Heart right ventricle (tissue), 16 donors: Measurements from ENCODE around the gene TAOK2. TPM values are rescaled to one million over a fixed set of nuclear protein-coding genes. Genes with fewer than 3 reads are reported as not detected.
"Not testable (repeated sequence)": the region's sequence is repeated elsewhere in the genome, so short reads cannot be mapped to it uniquely, and the experiment has no call there.

Experiments used
- ATAC-seq, 8 donors: fragments of 200-7000 bp; cut with Tn5 transposase; one replicate each; pipeline ENCODE4 v1.9.1; 2020; ENCODE audit warnings: mild to moderate bottlenecking in 8 of 8, moderate library complexity in 8 of 8, moderate number of reproducible peaks in 1 of 8
- DNase-seq, 2 donors: peaks; one replicate each; pipeline ENCODE4 v3.0.0-alpha.2; 2020
- H3K27ac ChIP-seq, 10 donors: fragments of 200-600 bp; sonication (generic) in 2 of 10; one replicate each; pipeline versions ENCODE4 v1.5.0 to v1.8.0; 2020 to 2022; ENCODE audit warnings: mild to moderate bottlenecking in 3 of 10
- H3K27me3 ChIP-seq, 7 donors: fragments of 200-600 bp; one replicate each; pipeline ENCODE4 v1.8.0; 2021 to 2022; ENCODE audit warnings: mild to moderate bottlenecking in 2 of 7
- H3K36me3 ChIP-seq, 9 donors: fragments of 200-600 bp; sonication (generic) in 1 of 9; one replicate each; pipeline versions ENCODE4 v1.5.0 to v1.8.0; 2020 to 2022; ENCODE audit warnings: mild to moderate bottlenecking in 2 of 9
- H3K4me1 ChIP-seq, 9 donors: fragments of 200-600 bp; sonication (generic) in 1 of 9; one replicate each; pipeline versions ENCODE4 v1.5.0 to v1.8.0; 2020 to 2022; ENCODE audit warnings: mild to moderate bottlenecking in 4 of 9
- H3K4me3 ChIP-seq, 10 donors: fragments of 200-600 bp; sonication (generic) in 2 of 10; one replicate each; pipeline versions ENCODE4 v1.5.0 to v1.8.0; 2020 to 2022; ENCODE audit warnings: mild to moderate bottlenecking in 7 of 10, moderate library complexity in 2 of 10
- H3K9me3 ChIP-seq, 11 donors: fragments of 200-600 bp in 10 of 11; sonication (generic) in 2 of 11; one replicate each; pipeline versions ENCODE4 v1.5.0 to v1.8.0; 2013 to 2022; ENCODE audit warnings: mild to moderate bottlenecking in 2 of 11, control low read depth in 1 of 11, moderate library complexity in 1 of 11
- WGBS, 2 donors: extraction: QIAGEN DNeasy Blood & Tissue Kit; methylation state at CpG; one replicate each; pipeline ENCODE4 v1.1.7; 2013; ENCODE audit warnings: inconsistent platforms in 1 of 2; 5-methylcytosine and 5-hydroxymethylcytosine counted together
- intact Hi-C, 10 donors: fragments of 100-400 bp; cut with DNase I; formaldehyde crosslinking; loops; one replicate each; pipeline versions ENCODE4 v1.11.1 to v1.14.2; 2022
- polyA plus RNA-seq, 2 donors: library from polyadenylated mRNA; stranded (reverse); fragments of 200-250 nt; gene quantifications; one replicate each; pipeline ENCODE4 v1.2.3, GENCODE V29; 2013
- total RNA-seq, 10 donors: library from RNA; stranded (reverse); fragmentation: NEBNext Ultra II Directional in 3 of 10; extraction: Animal tissue kit (Norgen Biotek cat#: 25700) in 3 of 10; gene quantifications; one replicate each; pipeline versions ENCODE4 v1.2.1 to v1.2.4, GENCODE V29; 2021 to 2023
- TF ChIP-seq, protein P1 (sequence below), 9 donors: fragments of 200-600 bp; sonication (generic) in 2 of 9; IDR thresholded peaks; one replicate each; pipeline versions ENCODE4 v1.5.0 to v1.8.0; 2021 to 2022; ENCODE audit warnings: antibody characterized with exemption in 9 of 9, mild to moderate bottlenecking in 5 of 9, moderate library complexity in 1 of 9
- donor health status: Arrhythmogenic right ventricular cardiomyopathy.
- donor health status: ischemic (EF 13 %, LVEDD 7.1; RV severe dilation, severe dysfunction).
- donor health status: healthy with polysubstance abuse.
- donor health status: DM: no; HTN: yes; CAD: no.
- donor health status: DM: no; HTN: no; CAD: no.
- donor health status: ischemic (EF 25% LVEDD 6.9; RV normal size, moderate dysfunction).
- donor health status: ischemic (EF 25% LVEDD 5.7; RV mildly dilated, moderate dysfunction).
- donor health status: healthy.
- donor health status: DM: yes; HTN: yes; CAD: no.
- donor health status: Ischemic cardiomyopathy.
- donor health status: ischemic (EF 35%, LVEDD 5.7; RV mildly dilated, moderate dysfunction).
- donor health status: nonischemic (EF 11% LVEDD 7.7; RV severe dilation, severe dysfunction).
- donor health status: DM: yes; HTN: yes; CAD: no.
- donor health status: PGD.
- donor health status: ischemic (EF 29% LVEDD 5.4; RV normal size, mild dysfunction).
- donor health status: nonischemic (EF 23%, LVEDD 6.1; RV moderate dilation, normal function).

The TAOK2 gene
- total and polyA plus RNA-seq, 12 donors, result 27.0 to 50.4 (median 32.7) TPM

DNA sequence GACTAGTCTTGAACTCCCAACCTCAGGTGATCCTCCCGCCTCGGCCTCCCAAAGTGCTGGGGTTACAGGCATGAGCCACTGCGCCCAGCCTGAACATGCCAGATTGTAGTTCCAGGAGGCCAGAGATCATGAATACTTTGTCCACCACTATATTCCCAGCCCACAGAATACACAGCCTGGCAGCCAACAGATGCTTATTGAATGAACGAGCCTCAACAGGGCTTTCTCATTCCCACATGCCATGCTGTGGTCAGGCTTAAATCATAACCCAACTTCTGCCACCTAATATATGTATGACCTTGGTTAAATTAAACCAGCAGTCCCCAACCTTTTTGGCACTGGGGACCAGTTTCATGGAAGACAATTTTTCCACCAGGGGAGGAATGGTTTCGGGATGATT is 14.9 kb upstream of the TAOK2 start:
- no peak overlapping the region for H3K4me3 ChIP-seq
- DNase-seq, result no peak
- no peak for ATAC-seq
- intact Hi-C loops, result no loop called here
- peaks cover 0 to 4% (median 0%) of the 10 kb centered on the region in 7 donors for H3K27me3 ChIP-seq
- peaks cover 0 to 6% (median 0%) of the 10 kb centered on the region in 9 donors for H3K36me3 ChIP-seq
- no peaks in the 10 kb centered on the region for H3K9me3 ChIP-seq
- TF ChIP-seq, protein P1, sequence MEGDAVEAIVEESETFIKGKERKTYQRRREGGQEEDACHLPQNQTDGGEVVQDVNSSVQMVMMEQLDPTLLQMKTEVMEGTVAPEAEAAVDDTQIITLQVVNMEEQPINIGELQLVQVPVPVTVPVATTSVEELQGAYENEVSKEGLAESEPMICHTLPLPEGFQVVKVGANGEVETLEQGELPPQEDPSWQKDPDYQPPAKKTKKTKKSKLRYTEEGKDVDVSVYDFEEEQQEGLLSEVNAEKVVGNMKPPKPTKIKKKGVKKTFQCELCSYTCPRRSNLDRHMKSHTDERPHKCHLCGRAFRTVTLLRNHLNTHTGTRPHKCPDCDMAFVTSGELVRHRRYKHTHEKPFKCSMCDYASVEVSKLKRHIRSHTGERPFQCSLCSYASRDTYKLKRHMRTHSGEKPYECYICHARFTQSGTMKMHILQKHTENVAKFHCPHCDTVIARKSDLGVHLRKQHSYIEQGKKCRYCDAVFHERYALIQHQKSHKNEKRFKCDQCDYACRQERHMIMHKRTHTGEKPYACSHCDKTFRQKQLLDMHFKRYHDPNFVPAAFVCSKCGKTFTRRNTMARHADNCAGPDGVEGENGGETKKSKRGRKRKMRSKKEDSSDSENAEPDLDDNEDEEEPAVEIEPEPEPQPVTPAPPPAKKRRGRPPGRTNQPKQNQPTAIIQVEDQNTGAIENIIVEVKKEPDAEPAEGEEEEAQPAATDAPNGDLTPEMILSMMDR (IDR thresholded peaks at IDR 0.05), result no peak
- 93 to 94% methylated on average over 5 of the region's 5 CpGs for WGBS, 2 donors
- H3K27ac ChIP-seq, result no peak overlapping the region
- peaks cover 0 to 22% (median 17%) of the 10 kb centered on the region in 9 donors for H3K4me1 ChIP-seq

DNA sequence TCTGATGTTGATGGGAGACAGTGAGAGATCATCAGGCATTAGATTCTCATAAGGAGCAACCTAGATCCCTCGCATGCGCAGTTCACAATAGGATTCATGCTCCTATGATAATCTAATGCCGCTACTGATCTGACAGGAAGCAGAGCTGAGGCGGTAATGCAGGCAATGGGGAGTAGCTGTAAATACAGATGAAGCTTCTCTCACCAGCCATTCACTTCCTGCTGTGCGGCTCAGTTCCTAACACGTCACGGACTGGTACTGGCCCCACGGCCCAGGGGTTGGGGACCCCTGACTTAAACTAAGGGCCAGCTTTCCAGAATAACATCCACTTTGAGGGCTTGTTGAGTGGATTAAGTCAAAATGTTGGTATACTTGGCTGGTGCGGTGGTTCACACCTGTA is 14.4 kb upstream of the TAOK2 start:
- no peak for ATAC-seq
- peaks cover 0 to 4% (median 0%) of the 10 kb centered on the region in 7 donors for H3K27me3 ChIP-seq

DNA sequence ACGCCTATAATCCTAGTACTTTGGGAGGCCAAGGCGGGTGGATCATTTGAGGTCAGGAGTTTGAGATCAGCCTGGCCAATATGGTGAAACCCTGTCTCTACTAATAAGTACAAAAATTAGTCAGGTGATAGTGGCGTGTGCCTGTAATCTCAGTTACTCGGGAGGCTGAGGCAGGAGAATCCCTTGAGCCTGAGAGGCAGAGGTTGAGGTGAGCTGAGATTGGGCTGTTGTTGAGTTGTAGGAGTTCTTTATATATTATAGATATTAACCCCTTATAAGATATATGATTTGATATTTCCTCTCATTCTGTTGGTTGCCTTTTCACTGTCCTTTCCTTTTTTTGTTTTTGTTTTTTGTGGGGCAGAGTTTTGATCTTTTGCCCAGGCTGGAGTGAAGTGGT is 13.8 kb upstream of the TAOK2 start:
- not testable (repeated sequence) for DNase-seq, H3K27me3 ChIP-seq, ATAC-seq, H3K4me3 ChIP-seq, H3K27ac ChIP-seq, H3K9me3 ChIP-seq
- 94 to 95% methylated on average over 4 of the region's 4 CpGs for WGBS, 2 donors
- H3K4me1 ChIP-seq, result peaks cover 0 to 32% (median 20%) of the 10 kb centered on the region in 9 donors
- intact Hi-C loops, result loop anchor here in 5 of 10 donors (5.0 to 10.0 kb wide), 4 partner anchors 33 to 145 kb away; partner anchors contain the start of genes HIRIP3 (in 3 of the 5), INO80E (in 3 of the 5), KCTD13 (in 2 of the 5) and CDIPT (in 1 of the 5)
- H3K36me3 ChIP-seq, result peaks cover 0 to 17% (median 0%) of the 10 kb centered on the region in 9 donors

More for the DNA sequence above, 14.4 kb upstream of the TAOK2 start:
- peaks cover 0 to 12% (median 0%) of the 10 kb centered on the region in 9 donors for H3K36me3 ChIP-seq
- WGBS, 2 donors, result 81 to 85% methylated on average over 9 of the region's 9 CpGs
- no peaks in the 10 kb centered on the region for H3K9me3 ChIP-seq
- TF ChIP-seq, protein P1 (IDR thresholded peaks at IDR 0.05), result no peak
- DNase-seq, result no peak
- no peak overlapping the region for H3K27ac ChIP-seq
- H3K4me1 ChIP-seq, result peaks cover 0 to 27% (median 18%) of the 10 kb centered on the region in 9 donors
- intact Hi-C loops, result no loop called here
- no peak overlapping the region for H3K4me3 ChIP-seq

DNA sequence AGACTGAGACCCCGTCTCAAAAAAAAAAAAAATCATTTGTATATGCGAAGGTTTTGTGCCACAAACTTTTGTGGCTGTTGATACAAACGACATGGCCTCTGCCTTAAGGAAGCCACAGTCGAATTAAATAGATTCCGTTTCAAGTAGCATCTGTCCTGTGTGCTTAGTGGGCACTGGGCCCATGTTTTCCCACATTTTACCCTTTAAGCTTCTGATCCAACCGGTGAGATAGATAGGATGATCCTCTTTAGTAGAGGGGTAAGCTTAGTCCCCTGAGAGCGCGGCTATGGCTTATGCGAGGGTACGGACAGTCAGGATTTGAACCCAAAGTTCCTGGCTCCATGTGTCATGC is 12.6 kb upstream of the TAOK2 start:
- TF ChIP-seq, protein P1 (IDR thresholded peaks at IDR 0.05), result no peak
- Histone ChIP-seq H3K9me3 (no peaks in the 10 kb centered on the region), H3K4me3 (peak overlapping the region in 9 of 10 donors; percentile 64 to 94 (median 84)), H3K27ac (peak overlapping the region in 9 of 10 donors; percentile 93 to 98 (median 96)), H3K36me3 (peaks cover 0 to 28% (median 0%) of the 10 kb centered on the region in 9 donors), H3K27me3 (peaks cover 0 to under 1% (median 0%) of the 10 kb centered on the region in 7 donors), H3K4me1 (peaks cover 0 to 35% (median 20%) of the 10 kb centered on the region in 9 donors)
- ATAC-seq, result no peak
- intact Hi-C loops, result loop anchor here in 5 of 10 donors (5.0 to 10.0 kb wide), 4 partner anchors 34 to 146 kb away; partner anchors contain the start of genes HIRIP3 (in 3 of the 5), INO80E (in 3 of the 5), KCTD13 (in 2 of the 5) and CDIPT (in 1 of the 5)
- 52 to 57% methylated on average over 10 of the region's 10 CpGs for WGBS, 2 donors
- no peak for DNase-seq
